GM12865 (cell line): ENCODE data around the gene JAG2.

Experiments used
- DNase-seq: peaks from one replicate; pipeline ENCODE4 v3.0.0; 2010; ENCODE audit warnings: low read depth
- H3K4me3 ChIP-seq: 2 replicates; pipeline ENCODE4 v1.5.1; 2011; ENCODE audit warnings: mild to moderate bottlenecking, low read depth, low read length, control low read depth
- TF ChIP-seq, protein P1 (sequence below): IDR thresholded peaks from 2 replicates; pipeline ENCODE4 v1.5.1; 2011; ENCODE audit warnings: low read length, control low read depth, low read depth, inconsistent platforms; ENCODE audit not compliant: insufficient read depth; ENCODE audit errors: missing control alignments

JAG2 gene

DNA sequence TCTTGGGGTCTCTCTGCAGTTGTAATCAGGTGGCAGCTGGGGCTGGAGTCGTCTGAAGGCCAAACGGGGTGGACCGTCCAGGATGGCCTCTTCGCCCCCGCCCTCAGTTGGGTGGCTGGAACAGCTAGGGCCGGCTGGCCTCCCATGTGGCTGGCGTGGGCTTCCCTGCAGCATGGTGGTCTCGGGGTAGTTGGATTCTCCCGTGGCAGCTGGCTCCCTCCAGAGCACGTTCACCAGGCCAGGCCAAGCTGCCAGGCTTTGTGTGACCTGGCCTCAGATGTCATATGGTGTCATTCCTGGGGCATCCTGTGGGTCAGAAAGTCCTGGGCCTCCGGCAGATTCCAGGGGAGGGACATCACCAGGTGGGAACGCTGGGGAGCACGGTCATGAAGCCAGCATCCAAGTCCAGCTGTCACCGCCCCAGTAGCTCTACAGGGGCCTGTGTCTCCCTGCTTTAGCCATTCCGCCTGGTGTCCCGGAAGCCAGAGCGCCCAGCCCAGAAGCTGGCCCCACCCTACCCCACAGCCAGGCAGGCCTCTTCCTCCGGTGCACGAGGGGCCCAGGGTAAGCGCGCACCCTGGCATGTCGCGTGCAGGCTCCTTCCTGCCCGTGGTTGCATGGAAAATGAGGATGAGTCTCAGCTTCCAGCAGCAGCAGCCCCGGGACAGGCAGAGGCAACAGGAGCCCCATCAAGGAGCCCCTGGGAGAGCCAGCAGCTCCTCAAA lies 13.9 kb upstream of the JAG2 start:
- TF ChIP-seq, protein P1, sequence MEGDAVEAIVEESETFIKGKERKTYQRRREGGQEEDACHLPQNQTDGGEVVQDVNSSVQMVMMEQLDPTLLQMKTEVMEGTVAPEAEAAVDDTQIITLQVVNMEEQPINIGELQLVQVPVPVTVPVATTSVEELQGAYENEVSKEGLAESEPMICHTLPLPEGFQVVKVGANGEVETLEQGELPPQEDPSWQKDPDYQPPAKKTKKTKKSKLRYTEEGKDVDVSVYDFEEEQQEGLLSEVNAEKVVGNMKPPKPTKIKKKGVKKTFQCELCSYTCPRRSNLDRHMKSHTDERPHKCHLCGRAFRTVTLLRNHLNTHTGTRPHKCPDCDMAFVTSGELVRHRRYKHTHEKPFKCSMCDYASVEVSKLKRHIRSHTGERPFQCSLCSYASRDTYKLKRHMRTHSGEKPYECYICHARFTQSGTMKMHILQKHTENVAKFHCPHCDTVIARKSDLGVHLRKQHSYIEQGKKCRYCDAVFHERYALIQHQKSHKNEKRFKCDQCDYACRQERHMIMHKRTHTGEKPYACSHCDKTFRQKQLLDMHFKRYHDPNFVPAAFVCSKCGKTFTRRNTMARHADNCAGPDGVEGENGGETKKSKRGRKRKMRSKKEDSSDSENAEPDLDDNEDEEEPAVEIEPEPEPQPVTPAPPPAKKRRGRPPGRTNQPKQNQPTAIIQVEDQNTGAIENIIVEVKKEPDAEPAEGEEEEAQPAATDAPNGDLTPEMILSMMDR = no peak
- no peak for DNase-seq
- H3K4me3 ChIP-seq = no peak overlapping the region

DNA sequence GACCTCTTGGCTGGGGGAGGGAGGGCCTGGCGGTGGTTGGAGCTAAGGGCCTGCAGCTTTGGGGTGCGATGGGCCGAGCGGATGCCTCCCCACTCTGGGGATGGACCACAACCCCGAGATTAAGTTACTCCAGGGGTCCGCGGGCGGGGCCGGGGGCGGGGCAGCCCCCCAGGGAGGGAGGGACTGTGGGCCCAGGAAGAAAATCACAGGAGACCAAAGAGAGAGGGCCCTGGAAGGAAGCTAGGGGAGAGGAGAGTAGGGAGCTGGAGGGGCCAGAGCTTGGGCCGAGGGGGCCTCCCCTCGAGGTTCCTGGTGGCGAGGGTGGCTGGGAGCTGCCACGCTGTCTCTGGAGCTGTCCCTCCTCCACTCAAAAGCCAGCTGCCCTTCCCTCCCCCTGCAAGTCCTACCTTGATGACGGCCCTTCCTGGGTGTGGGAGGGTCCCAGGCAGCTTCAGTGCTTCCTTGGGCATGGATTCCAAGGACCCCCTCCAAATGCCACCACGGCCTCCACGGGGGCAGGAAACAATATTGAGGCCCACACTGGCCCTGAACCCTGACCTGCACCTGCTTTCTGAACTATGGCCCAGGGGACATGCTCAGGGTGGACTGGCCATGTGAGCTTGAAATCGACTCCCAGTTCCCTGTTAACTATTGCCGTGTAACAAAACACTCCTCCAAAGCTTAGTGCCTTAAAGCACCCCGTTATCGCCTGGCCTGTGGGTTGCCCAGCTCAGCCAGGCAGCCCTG lies 13.1 kb upstream of the JAG2 start:
- no peak for DNase-seq
- H3K4me3 ChIP-seq = no peak overlapping the region; the same call in 1 of the 2 replicates
- TF ChIP-seq, protein P1 = no peak

DNA sequence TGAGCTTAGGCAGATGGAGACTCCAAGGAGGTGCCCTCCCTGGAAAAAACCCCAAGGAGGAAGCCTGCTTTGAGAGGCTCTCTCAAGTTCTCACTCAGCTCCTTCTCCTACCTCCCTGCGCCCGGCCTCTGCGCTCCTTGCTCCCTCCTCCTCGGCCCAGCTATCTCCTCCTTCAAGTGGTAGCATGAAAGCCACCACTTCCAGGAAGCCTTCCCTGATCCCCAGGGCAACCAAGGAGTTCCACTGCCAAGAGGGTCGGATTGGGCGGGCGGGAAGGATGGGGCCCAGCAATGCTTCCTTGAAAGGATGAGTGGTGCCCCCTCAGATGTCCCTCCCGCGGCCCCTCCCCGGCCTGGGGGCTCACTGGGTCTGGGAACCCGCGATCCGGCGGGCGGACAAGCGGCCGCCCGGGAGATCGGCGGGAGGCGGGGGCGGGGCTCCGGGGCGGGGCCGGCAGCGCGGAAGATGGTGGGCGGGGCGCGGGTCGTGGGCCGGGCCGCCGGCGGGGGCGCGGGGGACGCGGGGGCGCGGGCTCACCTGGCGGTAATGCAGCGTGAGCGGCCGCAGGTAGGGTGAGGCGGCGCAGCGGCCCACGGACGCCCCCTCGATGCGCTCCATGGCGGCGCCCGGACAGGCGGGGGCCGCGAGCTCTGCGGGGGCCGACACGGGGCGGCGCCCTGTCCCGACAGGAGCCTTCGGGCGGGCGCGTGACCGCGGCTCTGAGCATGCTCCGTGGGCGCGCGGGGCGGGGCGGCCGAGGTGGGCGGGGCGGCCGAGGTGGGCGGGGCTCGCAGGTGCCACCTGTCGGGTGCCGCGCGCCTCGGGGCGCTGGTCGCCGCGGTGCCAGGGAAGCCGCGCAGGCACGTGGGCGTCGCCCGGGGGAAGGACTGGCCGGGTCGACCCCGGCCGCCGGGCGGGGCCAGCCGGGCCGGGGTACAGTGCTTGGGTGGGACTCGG lies 12.3 kb upstream of the JAG2 start, which contains the start of gene NUDT14:
TSS of gene NUDT14 (minus strand) at position 721 of the 957 bp plus-strand sequence. CDS start at position 618, 103 bp downstream.
- TF ChIP-seq, protein P1 = no peak
- H3K4me3 ChIP-seq = peak within 1 kb of the TSS; percentile 62
- peak; percentile 79 for DNase-seq

DNA sequence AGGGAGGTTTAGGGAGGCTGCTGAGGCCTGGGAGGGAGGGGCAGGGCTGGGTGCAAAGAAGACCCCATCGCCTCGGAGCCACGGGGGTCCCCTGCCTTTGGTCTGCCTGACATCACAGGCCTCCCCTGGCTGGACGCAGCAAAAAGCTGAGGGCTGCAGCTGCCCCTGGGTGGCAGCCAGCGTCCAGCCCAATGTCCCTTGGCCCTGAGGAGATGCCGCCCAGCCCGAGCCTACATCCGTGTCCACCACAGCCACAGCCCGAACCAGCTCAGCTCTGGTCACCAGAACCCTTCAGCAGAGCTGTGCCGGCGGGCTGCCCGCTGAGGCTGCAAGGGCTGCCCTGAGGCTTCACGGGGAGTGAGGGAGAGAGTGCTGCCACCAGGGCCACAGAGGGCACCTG lies 10.6 kb upstream of the JAG2 start:
- DNase-seq = no peak
- H3K4me3 ChIP-seq = no peak overlapping the region
- TF ChIP-seq, protein P1 = no peak

DNA sequence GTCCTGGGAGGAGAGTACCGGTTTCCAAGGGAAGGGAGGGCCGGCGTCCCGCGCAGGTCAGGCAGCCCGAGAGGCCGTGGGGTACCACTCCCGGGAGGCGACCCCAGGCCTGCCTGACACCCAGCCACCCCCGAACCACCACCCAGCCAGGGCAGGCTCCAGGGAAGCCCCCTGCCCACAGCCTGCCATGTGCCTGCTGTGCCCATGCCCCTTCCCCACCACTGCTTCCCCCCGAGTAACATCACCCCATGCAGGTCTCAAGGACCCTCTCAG lies 10.2 kb upstream of the JAG2 start:
- no peak for DNase-seq
- no peak overlapping the region for H3K4me3 ChIP-seq
- TF ChIP-seq, protein P1 = no peak

DNA sequence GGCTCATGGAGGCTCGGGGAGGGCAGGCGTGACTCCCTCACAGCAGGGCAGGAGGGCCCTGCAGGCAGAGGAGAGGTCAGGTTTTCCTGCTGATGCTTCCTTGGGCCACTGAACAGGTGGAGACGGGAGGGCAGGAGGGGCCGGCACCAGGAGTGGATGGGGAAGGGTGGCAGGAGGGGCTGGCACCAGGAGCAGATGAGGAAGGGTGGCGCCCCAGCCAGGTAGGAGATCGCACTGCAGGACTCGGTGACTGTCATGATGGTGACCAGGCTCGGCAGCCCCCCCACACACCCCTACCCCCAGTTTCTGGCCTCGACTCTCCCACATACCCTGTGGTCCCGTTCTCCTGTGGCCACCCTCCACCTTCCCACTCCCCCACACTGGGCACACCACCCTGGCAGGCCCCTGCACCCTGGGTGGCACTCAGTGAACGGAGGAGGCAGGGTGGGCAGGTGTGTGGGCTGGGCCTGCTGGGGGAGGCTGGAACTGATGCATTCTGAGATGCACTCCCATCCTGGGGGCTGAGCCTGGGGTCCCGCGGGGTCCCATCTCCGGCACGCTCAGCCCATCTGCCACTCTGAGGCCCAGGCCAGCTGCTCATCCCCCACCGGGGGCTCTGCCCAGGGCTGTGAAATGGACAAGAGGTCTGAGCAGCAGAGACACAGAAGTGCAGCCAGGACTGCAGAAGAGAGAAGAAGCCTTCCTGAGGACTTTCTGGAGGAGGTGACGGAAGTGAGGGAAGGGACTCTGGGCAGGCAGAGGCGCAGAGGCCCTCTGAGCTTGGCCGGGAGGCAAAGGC lies 9.7 kb upstream of the JAG2 start:
- TF ChIP-seq, protein P1 = no peak
- DNase-seq = no peak
- H3K4me3 ChIP-seq = no peak overlapping the region
